Lower lobe of right lung (tissue), 2 donors: Measurements from ENCODE around the gene DOK7. TPM values are rescaled to one million over a fixed set of nuclear protein-coding genes. Genes with fewer than 3 reads are reported as not detected.

ENCODE experiments used
- ATAC-seq, 2 donors: fragments of 200-7000 bp; cut with Tn5 transposase; one replicate each; pipeline ENCODE4 v1.9.1; 2020 to 2022; ENCODE audit warnings: mild to moderate bottlenecking in 2 of 2, moderate library complexity in 2 of 2
- DNase-seq: peaks from one replicate; pipeline ENCODE4 v3.0.0-alpha.2; 2020
- H3K27ac ChIP-seq: fragments of 200-600 bp; one replicate; pipeline ENCODE4 v1.8.0; 2022
- H3K27me3 ChIP-seq: fragments of 200-600 bp; one replicate; pipeline ENCODE4 v1.8.0; 2022; ENCODE audit warnings: low read depth
- H3K36me3 ChIP-seq: fragments of 200-600 bp; one replicate; pipeline ENCODE4 v1.8.0; 2022; ENCODE audit warnings: mild to moderate bottlenecking
- H3K4me1 ChIP-seq: fragments of 200-600 bp; one replicate; pipeline ENCODE4 v1.8.0; 2022
- H3K4me3 ChIP-seq: fragments of 200-600 bp; one replicate; pipeline ENCODE4 v1.8.0; 2022; ENCODE audit warnings: mild to moderate bottlenecking
- H3K9me3 ChIP-seq: fragments of 200-600 bp; one replicate; pipeline ENCODE4 v1.8.0; 2022
- CTCF ChIP-seq: fragments of 200-600 bp; IDR thresholded peaks from one replicate; pipeline ENCODE4 v1.8.0; 2022; ENCODE audit warnings: antibody characterized with exemption, mild to moderate bottlenecking
- intact Hi-C: fragments of 100-400 bp; cut with DNase I; formaldehyde crosslinking; loops from one replicate; pipeline ENCODE4 v1.11.0; 2022
- total RNA-seq: library from RNA; stranded (reverse); fragmentation: NEBNext Ultra II Directional; extraction: Animal tissue kit (Norgen Biotek cat#: 25700); gene quantifications from one replicate; pipeline ENCODE4 v1.2.1, GENCODE V29; 2021
- donor health status: DM: no; HTN: yes; CAD: no; lungs with severe emphysema.

Gene DOK7
- total RNA-seq, 1 donor from 2014 or later: 4.0 TPM

GRCh38 chr4:3522651-3523050 lies 59.5 kb downstream of the DOK7 start:
- Histone ChIP-seq H3K4me1 (no peaks in the 10 kb centered on the region), H3K27ac (no peak overlapping the region), H3K27me3 (no peaks in the 10 kb centered on the region), H3K9me3 (no peaks in the 10 kb centered on the region), H3K36me3 (peaks cover 88% of the 10 kb centered on the region), H3K4me3 (no peak overlapping the region)
- ATAC-seq: no peak
- intact Hi-C loops: no loop called here
- no peak for TF ChIP-seq CTCF
- peak; percentile 15 for DNase-seq

- intact Hi-C loops: no loop called here
- Histone ChIP-seq H3K4me1 (no peaks in the 10 kb centered on the region), H3K9me3 (no peaks in the 10 kb centered on the region), H3K4me3 (no peak overlapping the region), H3K27ac (no peak overlapping the region), H3K27me3 (no peaks in the 10 kb centered on the region), H3K36me3 (peaks cover 88% of the 10 kb centered on the region)
- DNase-seq: peak; percentile 17
- ATAC-seq: no peak
- TF ChIP-seq CTCF: no peak
Observed at GRCh38 chr4:3523146-3523627, 60.1 kb downstream of the DOK7 start.

- intact Hi-C loops: no loop called here
- ATAC-seq (no peak), DNase-seq (peak; percentile 33)
- no peaks in the 10 kb centered on the region for H3K9me3 ChIP-seq
- peaks cover 4% of the 10 kb centered on the region for H3K4me1 ChIP-seq
- peaks cover 88% of the 10 kb centered on the region for H3K36me3 ChIP-seq
- no peak for TF ChIP-seq CTCF
- H3K27ac ChIP-seq: no peak overlapping the region
- H3K4me3 ChIP-seq: no peak overlapping the region
- no peaks in the 10 kb centered on the region for H3K27me3 ChIP-seq
Observed at GRCh38 chr4:3523628-3524221, 60.6 kb downstream of the DOK7 start.

- H3K27ac ChIP-seq: no peak overlapping the region
- no peaks in the 10 kb centered on the region for H3K9me3 ChIP-seq
- no peak for TF ChIP-seq CTCF
- intact Hi-C loops: no loop called here
- H3K4me3 ChIP-seq: no peak overlapping the region
- DNase-seq: peak; percentile 36
- peaks cover 88% of the 10 kb centered on the region for H3K36me3 ChIP-seq
- no peak for ATAC-seq
- peaks cover 10% of the 10 kb centered on the region for H3K4me1 ChIP-seq
- H3K27me3 ChIP-seq: no peaks in the 10 kb centered on the region
Observed at GRCh38 chr4:3524349-3524748, 61.2 kb downstream of the DOK7 start.

GRCh38 chr4:3524920-3525319 lies 61.8 kb downstream of the DOK7 start:
- intact Hi-C loops: no loop called here
- peaks cover 85% of the 10 kb centered on the region for H3K36me3 ChIP-seq
- TF ChIP-seq CTCF: no peak
- ATAC-seq (no peak), DNase-seq (peak; percentile 30)
- no peak overlapping the region for H3K4me3 ChIP-seq
- no peaks in the 10 kb centered on the region for H3K9me3 ChIP-seq
- H3K27me3 ChIP-seq: no peaks in the 10 kb centered on the region
- no peak overlapping the region for H3K27ac ChIP-seq
- peaks cover 16% of the 10 kb centered on the region for H3K4me1 ChIP-seq
